Ovary (tissue), 3 donors: Measurements from ENCODE around the gene C6orf47.

Experiments
- CTCF ChIP-seq, 3 donors: fragments of 450-650 bp in 2 of 3; fragments of 200-600 bp in 1 of 3; IDR thresholded peaks; one replicate each; pipeline versions ENCODE4 v1.5.1 to v1.8.0; 2016 to 2022; ENCODE audit warnings: antibody characterized with exemption in 3 of 3, mild to moderate bottlenecking in 1 of 3
- POLR2A ChIP-seq: fragments of 450-650 bp; IDR thresholded peaks from one replicate; pipeline ENCODE4 v1.6.1; 2017; ENCODE audit warnings: antibody characterized with exemption, mild to moderate bottlenecking, moderate library complexity
- donor health status: DM: no; HTN: no; CAD: no.

GRCh38 chr6:31687860-31688693 lies 27.5 kb upstream of the C6orf47 start:
- TF ChIP-seq CTCF (IDR thresholded peaks at IDR 0.05) (no peak), POLR2A (no peak)
